ENCODE measurements around the gene TSPEAR.

The TSPEAR gene

GRCh38 chr21:44496564-44497550 is 214.5 kb downstream of the TSPEAR start:
- no peak for DNase-seq

GRCh38 chr21:44495611-44496563 is 215.5 kb downstream of the TSPEAR start:
- no peak for DNase-seq

GRCh38 chr21:44494956-44495355 is 216.4 kb downstream of the TSPEAR start:
- no peak for DNase-seq

DNA sequence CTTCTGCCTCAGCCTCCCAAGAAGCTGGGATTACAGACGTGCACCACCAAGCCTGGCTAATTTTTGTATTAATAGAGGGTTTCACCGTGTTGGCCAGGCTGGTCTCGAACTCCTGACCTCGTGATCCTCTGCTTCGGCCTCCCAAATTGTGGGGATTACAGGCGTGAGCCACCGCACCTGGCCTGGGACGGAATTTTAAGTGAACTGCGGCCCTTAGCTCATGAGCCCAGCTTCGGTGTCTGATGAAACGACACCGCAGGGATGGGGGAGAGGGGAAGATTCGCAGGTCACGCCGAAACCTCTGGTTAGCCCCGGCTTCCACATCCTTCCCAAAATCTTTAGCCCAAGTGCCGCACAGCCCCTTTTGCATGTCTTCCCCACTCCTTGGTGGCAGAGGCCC is 217.0 kb downstream of the TSPEAR start:
- no peak for DNase-seq

- DNase-seq = no peak
These were observed 218.6 kb downstream of the TSPEAR start for GRCh38 chr21:44492567-44493385.

- no peak for DNase-seq
These were observed 220.6 kb downstream of the TSPEAR start for GRCh38 chr21:44490816-44491215.

GRCh38 chr21:44490405-44490804 is 221.0 kb downstream of the TSPEAR start:
- no peak for DNase-seq

GRCh38 chr21:44489962-44490361 is 221.4 kb downstream of the TSPEAR start:
- DNase-seq = no peak

- peak in 2 of 4 experiments; percentile 5 to 16 for DNase-seq
These were observed 223.5 kb downstream of the TSPEAR start for GRCh38 chr21:44487831-44488230.

GRCh38 chr21:44486302-44486701 is 225.1 kb downstream of the TSPEAR start:
- DNase-seq = no peak

DNA sequence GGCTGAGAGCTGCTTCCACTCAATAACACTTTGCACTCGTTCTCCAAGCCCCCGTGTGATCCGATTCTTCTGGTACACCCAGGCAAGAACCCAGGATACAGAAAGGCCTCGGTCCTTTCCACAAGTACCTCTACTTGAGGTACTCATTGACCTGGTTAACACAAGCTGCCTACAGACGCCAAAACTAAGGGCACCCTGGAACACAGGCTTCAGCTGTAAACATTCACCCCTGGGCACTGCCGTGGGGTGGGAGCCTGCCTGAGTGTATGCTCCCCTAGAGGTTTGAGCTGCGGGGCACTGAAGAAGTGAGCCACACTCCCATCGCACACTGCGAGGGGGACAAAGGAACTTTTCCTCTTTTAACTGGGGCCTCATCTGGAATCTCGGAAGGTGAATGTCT is 225.6 kb downstream of the TSPEAR start:
- DNase-seq = no peak

DNA sequence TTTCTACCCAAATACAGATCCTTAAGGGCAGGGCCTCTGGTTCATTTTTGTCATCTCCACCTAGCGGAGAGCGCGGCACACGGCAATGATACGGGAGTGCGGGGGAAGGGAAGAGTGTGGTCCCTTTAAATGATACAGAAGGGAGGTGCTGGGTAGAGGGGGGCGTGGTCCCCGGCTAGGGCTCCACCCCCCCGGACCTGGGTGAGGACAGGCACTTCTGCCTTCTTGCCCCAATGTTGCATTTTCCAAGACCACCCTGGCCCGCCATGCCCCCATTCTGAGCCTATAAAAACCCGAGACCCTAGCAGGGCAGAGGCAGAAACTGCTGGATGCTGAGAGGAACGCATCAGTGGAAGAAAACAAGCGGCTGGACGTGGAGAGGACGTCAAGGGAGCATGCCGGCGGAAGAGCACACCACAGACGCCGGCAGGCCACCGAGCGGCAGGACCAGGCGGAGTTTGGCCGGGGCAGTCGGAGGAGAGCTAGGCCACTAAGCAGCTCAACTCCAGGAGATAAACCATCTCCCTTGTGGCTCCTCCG is 226.0 kb downstream of the TSPEAR start:
- DNase-seq = peak in 1 of 4 experiments; percentile 22

DNA sequence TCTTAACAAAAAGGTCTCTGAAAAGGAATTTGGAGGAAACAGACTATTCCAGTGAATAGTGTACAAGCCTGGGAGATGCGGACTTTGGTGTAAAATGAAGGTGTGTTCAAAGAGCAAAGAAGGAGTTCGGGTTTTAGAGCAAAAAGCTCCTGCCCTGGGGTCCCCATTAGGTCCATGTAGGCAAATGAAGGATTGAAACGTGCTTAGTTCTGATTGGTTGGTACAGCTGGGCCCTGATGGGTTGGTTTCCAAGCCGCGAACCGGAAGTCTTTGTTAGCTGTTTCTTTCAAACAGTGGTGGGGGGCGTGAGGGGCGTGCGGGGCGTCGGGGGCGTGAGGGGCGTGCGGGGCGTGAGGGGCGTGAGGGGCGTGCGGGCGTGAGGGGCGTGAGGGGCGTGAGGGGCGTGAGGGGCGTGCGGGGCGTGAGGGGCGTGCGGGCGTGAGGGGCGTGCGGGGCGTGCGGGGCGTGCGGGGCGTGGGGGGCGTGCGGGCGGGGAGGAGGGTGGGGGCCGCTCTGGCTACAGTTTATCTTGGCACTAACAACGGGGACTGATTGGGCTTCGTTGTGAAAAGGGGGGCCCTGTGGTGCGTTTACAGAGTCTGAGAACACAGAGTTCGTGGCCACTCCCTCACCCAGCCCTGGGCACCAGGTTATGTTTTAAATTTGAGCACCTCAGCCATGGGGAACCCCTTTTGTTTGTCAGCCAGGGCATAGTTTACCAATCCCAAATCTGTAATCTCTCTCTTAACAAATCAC is 226.7 kb downstream of the TSPEAR start:
- no peak for DNase-seq

GRCh38 chr21:44483288-44484237 is 227.8 kb downstream of the TSPEAR start:
- DNase-seq = no peak

DNA sequence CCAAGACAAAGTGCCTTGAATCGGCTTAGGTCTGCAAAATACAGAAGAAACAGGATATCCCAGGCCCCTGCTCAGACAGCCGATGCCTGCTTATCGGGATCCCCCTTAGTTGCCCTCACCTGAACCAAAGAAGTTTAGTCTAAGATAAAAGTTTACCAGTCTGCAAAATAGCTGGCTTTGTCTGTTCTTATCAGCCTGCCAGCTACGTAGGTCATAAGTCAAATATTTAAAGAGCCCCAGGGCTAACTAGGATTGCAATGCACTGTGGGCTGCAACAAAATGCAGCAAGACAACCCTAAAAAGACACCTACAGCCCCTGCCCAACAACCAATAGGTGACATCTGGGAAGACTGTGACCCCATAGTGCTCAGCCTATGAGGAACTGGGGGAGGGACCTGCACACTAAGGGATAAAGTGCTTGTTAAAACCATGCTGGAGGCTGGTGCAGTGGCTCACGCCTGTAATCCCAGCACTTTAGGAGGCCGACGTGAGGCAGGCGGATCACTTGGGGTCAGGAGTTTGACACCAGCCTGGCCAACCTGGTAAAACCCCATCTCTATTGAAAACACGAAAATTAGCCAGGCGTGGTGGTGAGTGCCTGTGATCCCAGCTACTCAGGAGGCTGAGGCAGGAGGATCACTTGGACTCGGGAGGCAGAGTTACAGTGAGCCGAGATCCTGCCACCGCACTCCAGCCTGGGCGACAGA is 228.6 kb downstream of the TSPEAR start:
- no peak for DNase-seq

GRCh38 chr21:44480200-44481053 is 230.9 kb downstream of the TSPEAR start:
- DNase-seq = no peak

DNA sequence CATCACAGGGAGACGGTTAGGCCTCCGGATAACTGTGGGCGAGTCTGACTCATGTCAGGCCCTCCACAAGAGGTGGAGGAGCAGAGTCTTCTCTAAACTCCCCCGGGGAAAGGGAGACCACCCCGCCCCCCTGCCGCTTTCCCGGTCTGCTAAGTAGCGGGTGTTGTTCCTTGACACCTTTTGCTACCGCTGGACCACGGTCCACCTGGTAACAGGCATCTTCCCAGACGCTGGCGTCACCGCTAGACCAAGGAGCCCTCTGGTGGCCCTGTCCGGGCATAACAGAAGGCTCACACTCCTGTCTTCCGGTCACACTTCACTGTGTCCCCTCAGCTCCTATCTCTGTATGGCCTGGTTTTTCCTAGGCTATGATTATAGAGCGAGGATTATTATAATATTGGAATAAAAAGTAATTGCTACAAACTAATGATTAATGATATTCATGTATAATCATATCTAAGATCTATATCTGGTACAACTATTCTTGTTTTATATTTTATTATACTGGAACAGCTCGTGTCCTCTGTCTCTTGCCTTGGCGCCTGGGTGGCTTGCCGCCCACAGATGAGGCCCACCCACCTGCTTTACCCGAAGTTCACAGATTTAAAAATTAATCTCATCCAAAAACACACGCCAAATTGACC is 231.7 kb downstream of the TSPEAR start:
- peak in 1 of 4 experiments; percentile 18 for DNase-seq

DNA sequence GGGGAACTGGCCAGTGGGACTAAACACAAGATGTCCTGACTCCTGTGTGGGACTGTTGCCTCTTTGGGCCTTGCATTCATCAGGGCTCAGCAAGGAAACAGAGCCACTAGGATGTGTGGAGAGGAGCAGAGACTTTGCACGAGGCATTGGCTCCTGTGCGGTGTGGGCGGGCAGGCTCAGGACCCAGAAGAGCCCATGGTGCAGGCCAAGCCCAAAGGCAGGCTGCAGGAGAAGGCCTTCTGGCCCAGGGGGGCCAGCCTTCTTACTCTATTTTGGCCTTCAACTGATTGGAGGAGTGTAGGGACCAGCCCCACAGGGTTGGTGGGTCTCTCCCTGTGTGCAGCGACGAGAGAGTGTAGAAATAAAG is 232.6 kb downstream of the TSPEAR start:
- DNase-seq = no peak
